SU-DHL-6 (cell line): Measurements from ENCODE around the gene PHF14.

Experiments
- H2AFZ ChIP-seq: fragments of 200-600 bp; sonication (generic); 2 replicates; pipeline ENCODE4 v1.6.1; 2014; ENCODE audit warnings: low read depth, mild to moderate bottlenecking, moderate library complexity, mixed read lengths, antibody characterized with exemption, low read length; ENCODE audit not compliant: severe bottlenecking
- H3F3A ChIP-seq: fragments of 200-600 bp; shearing (Covaris generic); 2 replicates; pipeline ENCODE4 v1.6.0; 2016; ENCODE audit warnings: antibody characterized with exemption, mild to moderate bottlenecking; ENCODE audit not compliant: insufficient read depth
- H3K27ac ChIP-seq: fragments of 200-600 bp; sonication (generic); 2 replicates; pipeline ENCODE4 v1.5.1; 2016; ENCODE audit warnings: low read depth, mild to moderate bottlenecking, low read length, moderate library complexity, mixed read lengths
- H3K27me3 ChIP-seq: fragments of 200-600 bp; sonication (generic), shearing (Covaris generic); 2 replicates; pipeline ENCODE4 v1.6.0; 2014; ENCODE audit warnings: mild to moderate bottlenecking, low read length
- H3K36me3 ChIP-seq: fragments of 200-600 bp; sonication (generic); 2 replicates; pipeline ENCODE4 v1.6.1; 2014; ENCODE audit warnings: mild to moderate bottlenecking, low read length, mixed read lengths
- H3K4me2 ChIP-seq: fragments of 300-600, 200-600 bp; shearing (Covaris generic), sonication (generic); 2 replicates; pipeline ENCODE4 v1.6.0; 2014; ENCODE audit warnings: low read length, low read depth, mild to moderate bottlenecking; ENCODE audit not compliant: poor library complexity, severe bottlenecking
- H3K4me3 ChIP-seq: fragments of 200-600 bp; sonication (generic); 2 replicates; pipeline ENCODE4 v1.5.1; 2014; ENCODE audit warnings: antibody characterized with exemption, low read length, mild to moderate bottlenecking, mixed read lengths; ENCODE audit not compliant: insufficient read depth, poor library complexity, severe bottlenecking
- H3K79me2 ChIP-seq: fragments of 200-600 bp; sonication (generic); 2 replicates; pipeline ENCODE4 v1.6.1; 2014; ENCODE audit warnings: mild to moderate bottlenecking, low read length, moderate library complexity; ENCODE audit not compliant: insufficient read depth
- H3K9ac ChIP-seq: fragments of 200-600 bp; sonication (generic); 2 replicates; pipeline ENCODE4 v1.7.0; 2014; ENCODE audit warnings: mild to moderate bottlenecking, low read length
- H3K9me2 ChIP-seq: fragments of 200-600 bp; sonication (generic); replicated peaks from 2 replicates; pipeline ENCODE4 v1.6.1; 2014; ENCODE audit warnings: low read length; ENCODE audit not compliant: insufficient read depth
- H3K9me3 ChIP-seq: fragments of 200-600 bp; sonication (generic); 2 replicates; pipeline ENCODE4 v1.6.1; 2014; ENCODE audit warnings: low read length, mixed read lengths; ENCODE audit not compliant: insufficient read depth
- H4K20me1 ChIP-seq: fragments of 200-600 bp; sonication (generic); 2 replicates; pipeline ENCODE4 v1.6.1; 2014; ENCODE audit warnings: low read depth, mild to moderate bottlenecking, antibody characterized with exemption, low read length, moderate library complexity, mixed read lengths
- CTCF ChIP-seq: fragments of 200-600 bp; sonication (generic); IDR thresholded peaks from one replicate; pipeline ENCODE4 v1.5.1; 2017; ENCODE audit warnings: antibody characterized with exemption, mild to moderate bottlenecking, low read length, moderate library complexity; ENCODE audit not compliant: insufficient read depth, poor library complexity, severe bottlenecking
- EZH2phosphoT487 ChIP-seq: fragments of 200-600 bp; sonication (generic), shearing (Covaris generic); conservative IDR thresholded peaks from 2 replicates; pipeline ENCODE4 v1.6.1; 2018; ENCODE audit warnings: mild to moderate bottlenecking, antibody characterized with exemption, low read length, moderate library complexity, mixed read lengths

Gene PHF14

GRCh38 chr7:11060893-11061292, 87.2 kb downstream of the PHF14 start:
- H3K79me2 ChIP-seq = no peaks in the 10 kb centered on the region
- no peak overlapping the region for H3K4me3 ChIP-seq
- no peak overlapping the region for H2AFZ ChIP-seq
- peaks cover 62% of the 10 kb centered on the region for H3K36me3 ChIP-seq
- no peaks in the 10 kb centered on the region for H3K9me3 ChIP-seq
- no peaks in the 10 kb centered on the region; the same call in 1 of the 2 replicates for H3F3A ChIP-seq
- TF ChIP-seq CTCF (no peak), EZH2phosphoT487 (no peak)
- H3K4me2 ChIP-seq = no peak overlapping the region
- no peaks in the 10 kb centered on the region for H3K9me2 ChIP-seq
- no peaks in the 10 kb centered on the region; the same call in 1 of the 2 replicates for H4K20me1 ChIP-seq
- H3K27ac ChIP-seq = no peak overlapping the region
- no peak overlapping the region for H3K9ac ChIP-seq
- no peaks in the 10 kb centered on the region for H3K27me3 ChIP-seq

DNA sequence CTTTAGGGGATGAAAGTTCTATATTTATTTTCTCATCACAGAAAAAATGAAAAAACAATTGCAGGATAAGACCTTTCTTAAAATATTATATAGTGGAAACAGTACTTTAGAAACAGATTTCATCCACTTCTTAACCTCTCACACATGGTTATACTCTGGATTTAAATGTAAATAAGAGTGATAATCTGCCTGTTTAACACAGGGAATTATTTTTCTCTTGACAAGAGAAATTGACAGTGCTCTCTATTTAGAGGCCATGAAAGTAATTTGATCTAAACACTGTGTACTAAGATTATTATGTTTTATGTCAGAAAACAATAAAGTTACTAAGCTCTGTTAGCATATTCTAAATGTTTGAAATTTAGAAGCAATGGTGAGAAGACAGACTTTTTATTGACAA, 88.4 kb downstream of the PHF14 start:
- Histone ChIP-seq H3K27me3 (no peaks in the 10 kb centered on the region), H3K4me2 (no peak overlapping the region), H3K9me3 (no peaks in the 10 kb centered on the region), H3K9ac (no peak overlapping the region), H3K9me2 (no peaks in the 10 kb centered on the region), H3K79me2 (no peaks in the 10 kb centered on the region), H3K27ac (no peak overlapping the region), H2AFZ (no peak overlapping the region), H4K20me1 (no peaks in the 10 kb centered on the region; the same call in 1 of the 2 replicates), H3F3A (no peaks in the 10 kb centered on the region; the same call in 1 of the 2 replicates), H3K4me3 (no peak overlapping the region), H3K36me3 (peaks cover 56% of the 10 kb centered on the region)
- TF ChIP-seq CTCF (no peak), EZH2phosphoT487 (no peak)

- Histone ChIP-seq H3K27ac (no peak overlapping the region), H4K20me1 (no peaks in the 10 kb centered on the region), H3F3A (0 out of 2 replicates have a peak, but pooled peaks cover 2% of the 10 kb centered on the region), H3K9me3 (no peaks in the 10 kb centered on the region), H3K79me2 (no peaks in the 10 kb centered on the region), H3K9ac (no peak overlapping the region), H3K4me3 (no peak overlapping the region), H2AFZ (no peak overlapping the region), H3K4me2 (no peak overlapping the region), H3K9me2 (no peaks in the 10 kb centered on the region), H3K27me3 (no peaks in the 10 kb centered on the region), H3K36me3 (peaks cover 12% of the 10 kb centered on the region)
- TF ChIP-seq EZH2phosphoT487 (no peak), CTCF (no peak)
These were observed 95.9 kb downstream of the PHF14 start for GRCh38 chr7:11069591-11069990.
